Activated B cell treated with CpG ODN at 0.5 μM for 24 hours (primary cell): ENCODE data around the gene MED10. TPM values are rescaled to one million over a fixed set of nuclear protein-coding genes. Genes with fewer than 3 reads are reported as not detected.

Experiments used
- ATAC-seq: fragments of 200-7000 bp; cut with Tn5 transposase; one replicate; pipeline ENCODE4 v1.10.0; 2021; ENCODE audit warnings: low read depth, mild to moderate bottlenecking, moderate library complexity
- CTCF ChIA-PET: fragments of 350-600 bp; sonication (Branson Sonifier 250); formaldehyde crosslinking; loops from one replicate; lab custom pipeline; 2021; ENCODE audit warnings: antibody characterized with exemption; lab: Charles Lee
- POLR2A ChIA-PET: fragments of 350-600 bp; sonication (Branson Sonifier 250); formaldehyde crosslinking; loops from one replicate; lab custom pipeline; 2021; ENCODE audit warnings: antibody characterized with exemption; lab: Charles Lee
- DNase-seq: peaks from one replicate; pipeline ENCODE4 v3.0.0; 2022
- H3K27ac Mint-ChIP-seq: one replicate; pipeline ENCODE4 v1.8.0; 2020; ENCODE audit warnings: mixed read lengths
- H3K27me3 Mint-ChIP-seq: one replicate; pipeline ENCODE4 v1.8.0; 2021; ENCODE audit warnings: mixed read lengths
- H3K36me3 Mint-ChIP-seq: one replicate; pipeline ENCODE4 v1.8.0; 2021; ENCODE audit warnings: low read depth, mixed read lengths
- H3K4me1 Mint-ChIP-seq: one replicate; pipeline ENCODE4 v1.8.0; 2021; ENCODE audit warnings: mixed read lengths
- H3K4me3 Mint-ChIP-seq: one replicate; pipeline ENCODE4 v1.8.0; 2020; ENCODE audit warnings: mild to moderate bottlenecking, mixed read lengths
- H3K9me3 Mint-ChIP-seq: one replicate; pipeline ENCODE4 v1.8.0; 2020; ENCODE audit warnings: mixed read lengths
- intact Hi-C: fragments of 100-400 bp; cut with micrococcal nuclease; formaldehyde crosslinking; loops from one replicate; pipeline ENCODE4 v1.15.1; 2024
- total RNA-seq: library from RNA; stranded (reverse); gene quantifications from 2 replicates; pipeline ENCODE4 v1.2.3, GENCODE V29; 2022
- TF ChIP-seq, protein P1 (sequence below): fragments of 200-600 bp; IDR thresholded peaks from one replicate; pipeline ENCODE4 v1.8.0; 2022; ENCODE audit warnings: antibody characterized with exemption, mild to moderate bottlenecking

Gene MED10
- total RNA-seq, 1 donor from 2014 or later, result 47.7 TPM

DNA sequence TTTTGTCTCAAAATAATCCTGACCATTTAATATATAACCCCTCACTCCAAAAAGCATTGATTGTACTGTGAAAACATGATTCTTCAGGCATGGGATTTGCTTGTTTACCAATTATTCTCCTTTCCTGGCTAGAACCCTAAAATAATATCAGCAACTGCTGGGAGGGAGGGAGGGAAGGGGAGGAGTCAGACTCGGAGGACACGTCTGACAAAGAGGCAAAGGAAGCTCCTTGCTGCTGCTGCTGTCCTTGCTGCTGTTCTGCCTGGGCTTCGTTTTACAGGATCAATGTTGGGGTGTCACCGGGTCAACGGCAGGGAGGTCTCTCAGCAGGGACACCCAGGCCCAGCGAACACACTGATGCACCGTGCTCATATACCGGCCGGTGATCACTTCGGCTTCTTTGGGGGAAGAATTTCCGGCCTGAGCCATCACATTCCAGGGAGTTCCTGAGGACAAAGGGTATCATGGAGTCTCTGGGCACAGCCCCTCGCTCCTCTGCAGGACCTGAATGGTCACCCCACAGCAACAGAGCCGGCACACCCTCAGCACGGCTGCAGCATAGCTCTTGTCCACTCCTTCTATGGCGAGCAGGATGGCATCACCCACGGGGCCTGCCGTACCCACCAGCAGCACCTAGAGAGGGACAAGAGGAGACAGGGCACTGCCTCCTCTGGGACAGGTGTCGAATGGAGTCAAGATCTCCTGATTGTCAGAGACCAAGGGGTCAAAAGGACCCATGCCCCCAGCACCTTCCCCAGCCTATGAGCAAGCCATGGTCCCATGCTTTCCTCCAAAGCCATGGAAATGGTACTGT is 27.9 kb downstream of the MED10 start:
- H3K4me3 Mint-ChIP-seq, result no peak overlapping the region
- CTCF ChIA-PET, result interaction anchor here (0.7 kb wide), 1 partner anchor 84 kb away, joined by 3 read pairs; no protein-coding TSS in a partner anchor
- DNase-seq (no peak), ATAC-seq (no peak)
- no peaks in the 10 kb centered on the region for H3K4me1 Mint-ChIP-seq
- H3K27me3 Mint-ChIP-seq, result no peaks in the 10 kb centered on the region
- H3K9me3 Mint-ChIP-seq, result no peaks in the 10 kb centered on the region
- POLR2A ChIA-PET, result no interaction called here
- intact Hi-C loops, result no loop called here
- no peak overlapping the region for H3K27ac Mint-ChIP-seq
- no peaks in the 10 kb centered on the region for H3K36me3 Mint-ChIP-seq
- TF ChIP-seq, protein P1, sequence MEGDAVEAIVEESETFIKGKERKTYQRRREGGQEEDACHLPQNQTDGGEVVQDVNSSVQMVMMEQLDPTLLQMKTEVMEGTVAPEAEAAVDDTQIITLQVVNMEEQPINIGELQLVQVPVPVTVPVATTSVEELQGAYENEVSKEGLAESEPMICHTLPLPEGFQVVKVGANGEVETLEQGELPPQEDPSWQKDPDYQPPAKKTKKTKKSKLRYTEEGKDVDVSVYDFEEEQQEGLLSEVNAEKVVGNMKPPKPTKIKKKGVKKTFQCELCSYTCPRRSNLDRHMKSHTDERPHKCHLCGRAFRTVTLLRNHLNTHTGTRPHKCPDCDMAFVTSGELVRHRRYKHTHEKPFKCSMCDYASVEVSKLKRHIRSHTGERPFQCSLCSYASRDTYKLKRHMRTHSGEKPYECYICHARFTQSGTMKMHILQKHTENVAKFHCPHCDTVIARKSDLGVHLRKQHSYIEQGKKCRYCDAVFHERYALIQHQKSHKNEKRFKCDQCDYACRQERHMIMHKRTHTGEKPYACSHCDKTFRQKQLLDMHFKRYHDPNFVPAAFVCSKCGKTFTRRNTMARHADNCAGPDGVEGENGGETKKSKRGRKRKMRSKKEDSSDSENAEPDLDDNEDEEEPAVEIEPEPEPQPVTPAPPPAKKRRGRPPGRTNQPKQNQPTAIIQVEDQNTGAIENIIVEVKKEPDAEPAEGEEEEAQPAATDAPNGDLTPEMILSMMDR, result no peak

DNA sequence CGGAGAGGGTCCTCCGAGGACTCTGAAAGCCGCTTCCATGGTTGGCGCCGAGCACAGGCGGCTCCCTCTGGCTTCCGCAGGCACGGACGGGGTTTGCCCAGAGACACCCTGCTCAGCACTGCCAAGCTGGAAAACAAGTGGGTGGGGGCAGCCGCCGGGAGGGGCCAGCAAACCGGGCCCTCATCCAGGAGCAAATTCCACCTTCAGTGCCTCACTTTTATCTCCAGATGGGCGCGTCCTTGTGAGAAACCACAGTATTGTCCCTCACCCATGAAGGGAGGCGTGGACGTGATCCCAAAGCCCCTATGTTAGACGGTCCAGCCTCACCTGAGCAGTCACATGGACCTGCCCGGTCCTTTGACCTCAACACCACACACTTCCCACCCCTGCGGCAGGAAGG is 29.0 kb downstream of the MED10 start:
- H3K36me3 Mint-ChIP-seq, result no peaks in the 10 kb centered on the region
- TF ChIP-seq, protein P1, result no peak
- H3K4me1 Mint-ChIP-seq, result no peaks in the 10 kb centered on the region
- H3K4me3 Mint-ChIP-seq, result no peak overlapping the region
- no peak overlapping the region for H3K27ac Mint-ChIP-seq
- ATAC-seq (no peak), DNase-seq (no peak)
- H3K9me3 Mint-ChIP-seq, result no peaks in the 10 kb centered on the region
- CTCF ChIA-PET, result no interaction called here
- no peaks in the 10 kb centered on the region for H3K27me3 Mint-ChIP-seq
- POLR2A ChIA-PET, result no interaction called here
- intact Hi-C loops, result no loop called here

- TF ChIP-seq, protein P1, result no peak
- Mint-ChIP-seq H3K27ac (no peak overlapping the region), H3K36me3 (no peaks in the 10 kb centered on the region), H3K27me3 (no peaks in the 10 kb centered on the region), H3K4me1 (no peaks in the 10 kb centered on the region), H3K4me3 (no peak overlapping the region), H3K9me3 (no peaks in the 10 kb centered on the region)
- intact Hi-C loops, result no loop called here
- ChIA-PET CTCF (no interaction called here), POLR2A (no interaction called here)
- DNase-seq (no peak), ATAC-seq (no peak)
Observed at GRCh38 chr5:6348476-6349000, 29.8 kb downstream of the MED10 start.

GRCh38 chr5:6347673-6348072 is 30.7 kb downstream of the MED10 start:
- POLR2A ChIA-PET, result no interaction called here
- no peaks in the 10 kb centered on the region for H3K27me3 Mint-ChIP-seq
- CTCF ChIA-PET, result no interaction called here
- H3K4me1 Mint-ChIP-seq, result no peaks in the 10 kb centered on the region
- DNase-seq (no peak), ATAC-seq (no peak)
- intact Hi-C loops, result no loop called here
- TF ChIP-seq, protein P1, result no peak
- H3K4me3 Mint-ChIP-seq, result no peak overlapping the region
- H3K27ac Mint-ChIP-seq, result no peak overlapping the region
- H3K9me3 Mint-ChIP-seq, result no peaks in the 10 kb centered on the region
- H3K36me3 Mint-ChIP-seq, result no peaks in the 10 kb centered on the region

- Mint-ChIP-seq H3K4me1 (no peaks in the 10 kb centered on the region), H3K4me3 (no peak overlapping the region), H3K36me3 (no peaks in the 10 kb centered on the region), H3K27me3 (no peaks in the 10 kb centered on the region), H3K9me3 (no peaks in the 10 kb centered on the region), H3K27ac (no peak overlapping the region)
- TF ChIP-seq, protein P1, result no peak
- no peak for DNase-seq
- POLR2A ChIA-PET, result no interaction called here
- no peak for ATAC-seq
- intact Hi-C loops, result no loop called here
- CTCF ChIA-PET, result no interaction called here
Observed at GRCh38 chr5:6347165-6347564, 31.2 kb downstream of the MED10 start.
